RWPE2 (cell line): Measurements from ENCODE around the gene UTP14C.
A peak's percentile ranks its signal among the peaks of the same experiment; 100 is the strongest.

Source experiments
- ATAC-seq: fragments of 200-7000 bp; cut with Tn5 transposase; 3 replicates; pipeline ENCODE4 v1.9.1; 2021; ENCODE audit warnings: low read depth
- DNase-seq: peaks from one replicate; pipeline ENCODE4 v3.0.0-alpha.2; 2020; ENCODE audit warnings: low spot score
- H3K27ac ChIP-seq: fragments of 450-650 bp; 2 replicates; pipeline ENCODE4 v1.5.1; 2017; ENCODE audit warnings: mild to moderate bottlenecking; ENCODE audit not compliant: poor library complexity, severe bottlenecking
- H3K27me3 ChIP-seq: fragments of 250-450 bp; sonication (Bioruptor Pico); 2 replicates; pipeline ENCODE4 v1.5.1; 2021; ENCODE audit warnings: mild to moderate bottlenecking, moderate library complexity; ENCODE audit not compliant: insufficient read depth, poor library complexity, severe bottlenecking
- H3K36me3 ChIP-seq: fragments of 250-450 bp; sonication (Bioruptor Pico); 2 replicates; pipeline ENCODE4 v1.5.1; 2020; ENCODE audit warnings: low read depth, mild to moderate bottlenecking, moderate library complexity
- H3K4me1 ChIP-seq: fragments of 250-450 bp; sonication (Bioruptor Pico); 2 replicates; pipeline ENCODE4 v1.5.1; 2021; ENCODE audit warnings: mild to moderate bottlenecking, moderate library complexity; ENCODE audit not compliant: insufficient read depth, poor library complexity, severe bottlenecking
- H3K4me3 ChIP-seq: fragments of 250-450 bp; sonication (Bioruptor Pico); 2 replicates; pipeline ENCODE4 v1.5.1; 2021; ENCODE audit warnings: mild to moderate bottlenecking, moderate library complexity; ENCODE audit not compliant: severe bottlenecking
- H3K9me3 ChIP-seq: fragments of 250-450 bp; sonication (Bioruptor Pico); 2 replicates; pipeline ENCODE4 v1.5.1; 2021; ENCODE audit warnings: mild to moderate bottlenecking, moderate library complexity; ENCODE audit not compliant: severe bottlenecking
- CTCF ChIP-seq: fragments of 450-650 bp; IDR thresholded peaks from one replicate; pipeline ENCODE4 v1.5.1; 2017; ENCODE audit warnings: mild to moderate bottlenecking, moderate library complexity; ENCODE audit not compliant: poor library complexity, severe bottlenecking

UTP14C gene

GRCh38 chr13:52067237-52067636 lies 42.7 kb downstream of the UTP14C start:
- ATAC-seq (no peak), DNase-seq (no peak)
- TF ChIP-seq CTCF, result no peak
- H3K36me3 ChIP-seq, result no peaks in the 10 kb centered on the region
- H3K4me3 ChIP-seq, result no peak overlapping the region
- no peak overlapping the region for H3K27ac ChIP-seq
- H3K4me1 ChIP-seq, result no peaks in the 10 kb centered on the region
- no peaks in the 10 kb centered on the region for H3K27me3 ChIP-seq
- peaks cover 3% of the 10 kb centered on the region for H3K9me3 ChIP-seq

- peak; percentile 30 for TF ChIP-seq CTCF
- peak; percentile 35; the same call in 2 of the 3 replicates for ATAC-seq
- H3K4me1 ChIP-seq, result no peaks in the 10 kb centered on the region
- no peak for DNase-seq
- no peaks in the 10 kb centered on the region for H3K36me3 ChIP-seq
- H3K4me3 ChIP-seq, result no peak overlapping the region
- no peaks in the 10 kb centered on the region for H3K27me3 ChIP-seq
- peaks cover 3% of the 10 kb centered on the region for H3K9me3 ChIP-seq
- H3K27ac ChIP-seq, result no peak overlapping the region
These were observed 46.5 kb downstream of the UTP14C start for GRCh38 chr13:52070929-52071523.
